ENCODE data around the gene HMGXB4.

DNA sequence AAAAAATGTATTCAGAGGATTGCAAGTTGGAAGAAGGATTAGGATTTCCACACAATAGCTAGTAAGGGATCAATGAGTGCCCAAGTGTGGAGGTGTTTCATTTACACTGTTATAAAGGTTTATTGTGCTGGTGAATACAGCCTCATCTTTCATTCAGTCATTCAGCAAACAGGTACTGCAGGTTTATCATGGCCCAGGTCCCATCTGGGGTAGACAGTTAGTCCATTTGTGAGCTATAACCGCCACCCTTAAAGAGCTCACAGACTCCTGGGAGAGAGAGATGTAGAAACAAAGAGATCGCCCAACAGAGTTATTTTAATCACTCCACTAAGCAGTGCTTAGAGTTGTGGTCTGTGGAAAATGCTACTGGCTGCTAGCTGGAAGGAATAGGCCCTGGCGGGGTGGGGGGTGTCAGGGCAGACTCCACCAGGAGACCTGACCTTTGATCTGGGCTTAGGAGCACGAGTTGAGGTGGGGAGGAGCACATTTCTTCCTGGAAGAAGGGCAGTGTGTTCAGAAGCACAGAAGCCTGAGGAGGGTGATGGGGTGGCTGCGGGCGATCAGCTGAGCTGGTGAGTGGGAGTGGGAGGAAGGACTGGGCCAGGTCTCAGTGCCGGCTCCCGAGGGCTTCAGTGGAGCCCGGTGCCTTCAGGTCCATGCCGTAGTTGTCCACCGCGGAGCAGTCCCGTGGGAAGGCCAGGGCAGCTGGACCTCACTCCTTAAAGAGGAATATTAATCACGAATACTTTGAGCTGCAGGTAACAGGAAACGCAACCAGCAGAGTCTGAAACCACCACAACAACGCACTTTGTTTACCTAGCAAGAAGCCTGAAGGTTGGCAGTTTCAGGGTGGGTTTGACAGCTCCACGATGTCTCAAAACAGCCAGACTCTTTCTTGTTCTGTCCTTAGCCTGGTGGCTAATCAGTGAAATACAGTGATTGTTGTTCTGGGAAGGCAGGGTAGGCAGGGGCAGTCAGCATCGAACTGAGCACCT lies 53.6 kb downstream of the HMGXB4 start:
- TF ChIP-seq, protein P1, sequence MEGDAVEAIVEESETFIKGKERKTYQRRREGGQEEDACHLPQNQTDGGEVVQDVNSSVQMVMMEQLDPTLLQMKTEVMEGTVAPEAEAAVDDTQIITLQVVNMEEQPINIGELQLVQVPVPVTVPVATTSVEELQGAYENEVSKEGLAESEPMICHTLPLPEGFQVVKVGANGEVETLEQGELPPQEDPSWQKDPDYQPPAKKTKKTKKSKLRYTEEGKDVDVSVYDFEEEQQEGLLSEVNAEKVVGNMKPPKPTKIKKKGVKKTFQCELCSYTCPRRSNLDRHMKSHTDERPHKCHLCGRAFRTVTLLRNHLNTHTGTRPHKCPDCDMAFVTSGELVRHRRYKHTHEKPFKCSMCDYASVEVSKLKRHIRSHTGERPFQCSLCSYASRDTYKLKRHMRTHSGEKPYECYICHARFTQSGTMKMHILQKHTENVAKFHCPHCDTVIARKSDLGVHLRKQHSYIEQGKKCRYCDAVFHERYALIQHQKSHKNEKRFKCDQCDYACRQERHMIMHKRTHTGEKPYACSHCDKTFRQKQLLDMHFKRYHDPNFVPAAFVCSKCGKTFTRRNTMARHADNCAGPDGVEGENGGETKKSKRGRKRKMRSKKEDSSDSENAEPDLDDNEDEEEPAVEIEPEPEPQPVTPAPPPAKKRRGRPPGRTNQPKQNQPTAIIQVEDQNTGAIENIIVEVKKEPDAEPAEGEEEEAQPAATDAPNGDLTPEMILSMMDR (IDR thresholded peaks at IDR 0.05; ENCODE audit: insufficient read depth, low read depth, low read length): no peak
- no peak for TF ChIP-seq EZH2 (IDR thresholded peaks at IDR 0.05; ENCODE audit: insufficient read depth, low read length)
